ENCODE results near the gene ATP8A2.

The ATP8A2 gene

GRCh38 chr13:25967144-25967543 is 595.4 kb downstream of the ATP8A2 start:
- no peak for DNase-seq (ENCODE audit: low read depth)

- DNase-seq (ENCODE audit: low read depth): no peak
Measured at GRCh38 chr13:25971047-25971446, 599.3 kb downstream of the ATP8A2 start.

DNA sequence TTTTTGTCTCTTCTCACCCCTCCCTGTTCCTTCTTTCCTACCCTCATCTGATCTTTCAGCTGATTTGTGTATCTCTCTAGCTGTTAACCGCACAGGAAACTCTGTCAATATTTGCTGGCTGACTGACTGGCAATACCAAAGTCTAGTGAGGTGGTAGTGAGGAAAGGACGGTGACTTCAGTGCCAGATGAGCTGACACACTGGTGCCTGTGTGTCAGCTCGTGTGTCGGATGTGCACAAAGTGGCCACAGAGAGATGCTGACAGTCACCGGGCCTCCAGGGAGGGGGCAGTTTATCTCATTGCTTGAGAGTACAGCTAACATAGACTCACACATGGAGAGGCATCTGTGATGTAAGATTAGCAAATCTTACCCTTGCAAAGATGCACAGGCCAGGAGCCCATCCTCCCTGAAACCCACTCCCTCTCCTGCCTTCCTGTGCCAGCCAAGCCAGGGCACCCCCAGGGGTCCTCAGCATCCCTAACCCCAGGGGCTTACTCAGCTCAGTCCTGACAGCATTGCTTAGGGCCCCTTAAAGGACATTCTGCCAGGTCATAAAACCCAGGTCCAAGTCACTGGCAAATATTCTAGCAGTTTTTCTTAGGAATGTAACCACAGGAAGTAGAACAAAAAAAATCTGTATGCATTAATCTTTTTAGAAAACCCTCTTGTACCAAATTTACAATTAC is 599.8 kb downstream of the ATP8A2 start:
- no peak for DNase-seq (ENCODE audit: low read depth)

DNA sequence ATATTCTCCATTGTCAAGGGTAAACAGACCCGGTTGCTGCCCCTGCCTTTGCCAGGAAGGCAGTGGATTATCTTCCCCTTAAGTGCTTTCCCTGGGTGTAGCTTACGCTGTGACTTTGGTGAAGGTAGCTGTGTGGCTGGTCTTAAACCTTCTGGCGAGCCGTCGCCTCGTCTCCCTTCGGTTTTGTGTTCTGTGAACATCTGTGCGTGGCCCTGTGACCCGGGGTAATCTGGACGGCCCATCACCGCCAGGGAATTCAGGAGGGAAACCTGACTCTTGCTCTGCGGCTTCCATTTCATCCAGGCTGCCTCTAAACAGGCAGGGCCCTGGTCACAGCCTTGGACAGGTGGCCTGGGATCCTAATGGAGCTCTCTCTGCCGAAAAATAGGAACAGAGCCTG is 601.3 kb downstream of the ATP8A2 start:
- no peak for DNase-seq (ENCODE audit: low read depth)

- DNase-seq (ENCODE audit: low read depth): no peak
Measured at GRCh38 chr13:25973576-25973975, 601.8 kb downstream of the ATP8A2 start.

DNA sequence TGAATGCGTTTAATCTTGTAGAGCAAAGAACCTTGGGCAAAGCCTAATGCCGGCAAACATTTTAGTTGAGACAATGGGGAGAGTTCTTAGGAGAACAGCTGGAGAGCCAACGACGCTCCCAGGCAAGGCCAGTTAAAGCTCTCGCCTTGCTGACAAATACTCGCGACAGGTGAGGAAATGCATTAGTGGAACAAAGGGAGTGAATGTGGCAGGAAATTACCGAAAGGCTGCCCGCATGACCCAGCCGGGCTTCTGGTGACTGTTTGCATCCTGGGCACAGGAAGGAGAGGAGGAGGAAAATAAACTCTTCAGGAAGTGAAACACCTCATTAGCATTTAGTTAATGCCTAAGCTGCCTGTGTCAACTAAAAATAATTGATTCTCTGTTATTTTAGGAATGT is 605.4 kb downstream of the ATP8A2 start:
- DNase-seq (ENCODE audit: low read depth): no peak

GRCh38 chr13:25977671-25978070 is 605.9 kb downstream of the ATP8A2 start:
- no peak for DNase-seq (ENCODE audit: low read depth)

GRCh38 chr13:25978961-25979360 is 607.2 kb downstream of the ATP8A2 start:
- no peak for DNase-seq (ENCODE audit: low read depth)

GRCh38 chr13:25979371-25979770 is 607.6 kb downstream of the ATP8A2 start:
- DNase-seq (ENCODE audit: low read depth): no peak

DNA sequence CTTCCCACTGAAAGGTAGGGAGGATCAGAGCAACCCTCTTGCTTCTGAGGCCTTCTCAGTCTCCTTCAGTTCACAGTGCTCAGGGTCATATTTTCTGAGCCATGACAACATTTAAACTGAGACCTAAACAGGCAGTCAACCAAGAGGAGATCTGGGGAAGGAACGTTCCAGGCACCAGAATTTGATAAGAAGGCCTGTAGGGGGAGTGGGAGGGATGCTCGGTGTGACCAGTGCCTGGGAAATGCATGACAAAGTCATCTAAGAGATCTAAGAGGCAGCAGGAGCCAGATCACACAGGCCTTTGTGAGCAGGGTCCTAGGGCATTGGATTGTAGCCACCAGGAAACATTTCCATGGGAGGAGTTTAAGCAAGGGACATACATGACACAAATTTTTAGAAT is 608.5 kb downstream of the ATP8A2 start:
- DNase-seq (ENCODE audit: low read depth): no peak

GRCh38 chr13:25981060-25981459 is 609.3 kb downstream of the ATP8A2 start:
- DNase-seq (ENCODE audit: low read depth): no peak

GRCh38 chr13:25982907-25983306 is 611.1 kb downstream of the ATP8A2 start:
- no peak for DNase-seq (ENCODE audit: low read depth)

- DNase-seq (ENCODE audit: low read depth): no peak
Measured at GRCh38 chr13:25987987-25988386, 616.2 kb downstream of the ATP8A2 start.

DNA sequence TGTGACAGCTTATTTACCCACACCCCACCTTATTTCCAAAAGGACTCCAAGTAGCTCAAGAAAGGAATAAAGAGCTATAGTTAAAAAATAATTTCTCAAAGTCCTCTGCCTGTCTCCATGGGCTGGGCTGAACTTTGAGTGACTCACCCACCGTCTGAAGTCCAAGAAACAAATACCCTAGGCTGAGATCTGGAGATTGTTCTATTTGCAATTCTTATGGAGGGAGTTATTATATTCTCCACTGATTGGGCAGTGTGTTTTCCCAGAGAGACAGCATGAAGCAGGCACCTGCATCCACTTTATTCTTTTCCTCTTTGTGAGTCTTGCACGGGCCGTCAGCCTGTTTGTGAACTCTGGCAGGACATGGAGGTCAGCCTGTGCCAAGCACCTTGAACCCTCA is 616.9 kb downstream of the ATP8A2 start:
- DNase-seq (ENCODE audit: low read depth): peak; percentile 9

- DNase-seq (ENCODE audit: low read depth): no peak
Measured at GRCh38 chr13:25990801-25991200, 619.0 kb downstream of the ATP8A2 start.

GRCh38 chr13:25992076-25992475 is 620.3 kb downstream of the ATP8A2 start:
- DNase-seq (ENCODE audit: low read depth): peak; percentile 9

DNA sequence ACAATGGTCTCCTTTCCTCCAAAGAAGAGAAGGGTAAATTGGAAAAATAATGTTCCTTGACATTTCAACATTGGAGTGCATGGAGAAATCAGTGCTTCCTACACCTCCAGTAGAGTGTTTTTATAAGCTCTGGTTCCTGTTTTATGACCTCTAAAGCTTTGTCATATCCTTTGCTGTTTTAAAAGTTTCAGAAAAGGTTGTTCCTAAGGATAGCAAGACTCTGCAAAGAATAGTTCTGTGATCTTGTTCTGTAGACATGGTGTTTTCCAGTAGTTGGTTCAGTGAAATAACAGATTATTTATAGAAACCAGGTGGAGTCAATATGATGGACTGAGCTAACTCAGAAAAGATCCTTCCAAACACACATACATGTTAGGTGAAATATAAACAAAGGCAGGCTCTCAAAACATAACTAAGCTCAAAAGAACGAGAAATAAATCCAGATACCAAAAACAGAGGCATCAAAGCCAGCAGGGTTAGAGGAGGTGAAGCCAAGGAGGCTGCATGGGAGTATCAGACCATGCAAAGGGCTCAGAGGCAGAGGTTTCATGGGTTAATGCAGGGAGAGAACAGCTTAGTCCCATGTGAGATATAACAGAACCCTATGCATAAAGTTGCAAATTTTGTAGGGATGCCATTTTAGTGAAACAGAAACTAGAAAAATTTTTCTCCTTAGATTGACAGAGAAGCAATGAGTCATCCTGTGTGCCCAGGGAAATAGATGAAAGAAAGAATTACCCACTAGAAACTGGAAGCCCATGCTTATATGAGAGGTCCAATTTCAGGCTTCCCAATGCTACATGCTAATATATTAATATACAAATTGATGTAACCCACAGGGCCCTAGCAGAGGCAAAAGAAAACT is 635.7 kb downstream of the ATP8A2 start:
- no peak for DNase-seq (ENCODE audit: low read depth)

DNA sequence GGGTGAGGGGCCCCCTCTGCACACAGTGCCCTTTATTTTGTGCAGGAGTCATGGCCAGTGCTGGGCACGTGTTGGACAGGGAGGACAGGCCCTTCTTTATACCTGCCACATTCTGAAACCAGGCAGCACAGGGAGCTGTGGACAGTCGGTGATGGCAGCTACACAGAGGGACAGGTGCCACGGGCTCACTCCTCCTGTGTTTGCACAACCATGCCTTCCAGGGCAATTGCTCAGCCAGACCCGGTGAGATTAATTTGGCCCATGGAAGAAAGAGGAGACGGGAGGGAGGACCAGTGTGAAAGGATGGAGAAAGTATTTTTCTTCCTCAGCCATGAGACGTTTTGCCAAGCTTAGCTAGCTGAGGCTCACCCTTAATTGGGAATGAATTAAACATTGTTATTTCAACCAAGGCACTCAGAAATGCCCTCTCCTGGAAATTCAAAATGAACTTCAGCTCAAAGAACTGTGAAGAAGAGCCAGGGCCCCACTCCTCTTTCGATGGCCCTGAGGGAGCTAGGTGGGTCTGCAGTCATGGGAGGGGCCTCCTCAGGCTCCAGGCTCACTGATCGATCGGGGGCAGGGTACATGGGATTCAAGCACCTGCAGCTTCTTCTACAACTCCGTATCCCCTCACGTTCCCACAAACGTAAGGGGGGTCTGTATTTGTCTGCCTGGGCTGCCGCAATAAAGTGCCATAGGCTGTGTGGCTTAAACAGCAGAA is 638.9 kb downstream of the ATP8A2 start:
- no peak for DNase-seq (ENCODE audit: low read depth)

DNA sequence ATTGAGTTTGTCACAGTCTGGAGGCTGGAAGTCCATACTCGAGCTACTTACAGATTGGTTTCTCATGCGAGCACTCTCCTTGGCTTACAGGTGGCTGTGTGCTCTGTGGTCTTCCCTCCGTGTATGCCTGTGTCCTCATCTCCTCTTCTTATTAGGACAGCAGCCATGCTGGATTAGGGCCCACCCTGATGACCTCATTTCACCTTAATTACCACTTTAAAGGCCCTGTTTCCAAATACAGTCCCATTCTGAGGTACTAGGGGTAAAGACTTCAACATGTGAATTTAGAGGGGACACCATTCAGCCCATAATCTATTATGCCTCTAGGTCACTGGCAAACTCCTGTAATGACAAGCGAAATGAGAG is 639.4 kb downstream of the ATP8A2 start:
- no peak for DNase-seq (ENCODE audit: low read depth)

DNA sequence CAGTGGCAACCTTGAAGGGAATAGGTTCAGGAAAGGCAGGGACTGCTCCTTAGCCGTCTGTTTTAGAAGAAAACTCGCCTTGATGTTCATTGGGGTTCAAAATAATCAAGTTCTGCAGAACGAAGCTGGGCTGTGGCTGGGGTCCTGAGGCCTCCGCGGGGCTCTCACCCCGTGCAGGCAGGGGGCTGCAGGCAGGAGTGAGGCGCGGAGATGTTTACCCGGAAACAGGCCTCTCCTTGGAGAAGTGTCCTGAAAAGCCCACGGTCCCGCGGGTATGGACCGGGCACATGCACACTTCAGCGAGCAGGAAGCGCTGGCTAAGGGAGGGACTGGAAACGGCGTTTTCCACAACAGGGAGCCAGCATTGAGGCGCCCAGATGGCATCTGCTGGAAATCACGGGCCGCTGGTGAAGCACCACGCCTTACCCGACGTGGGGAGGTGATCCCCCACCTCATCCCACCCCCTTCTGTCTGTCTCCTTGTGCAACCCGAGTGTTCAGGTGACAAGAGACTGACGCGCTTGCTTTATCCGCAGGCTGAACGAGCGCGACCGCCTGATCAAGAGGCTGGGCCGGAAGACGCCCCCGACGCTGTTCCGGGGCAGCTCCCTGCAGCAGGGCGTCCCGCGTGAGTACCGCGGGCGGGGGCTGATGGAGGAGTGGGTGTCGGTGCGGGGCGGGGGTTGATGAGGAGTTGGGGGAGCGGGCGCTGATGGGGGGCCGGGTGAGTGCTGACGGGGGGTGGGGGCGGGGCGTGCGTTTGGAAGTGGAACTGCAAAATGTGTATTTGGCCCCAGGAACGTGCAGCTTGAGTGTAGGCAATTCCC is 640.4 kb downstream of the ATP8A2 start:
- no peak for DNase-seq (ENCODE audit: low read depth)

DNA sequence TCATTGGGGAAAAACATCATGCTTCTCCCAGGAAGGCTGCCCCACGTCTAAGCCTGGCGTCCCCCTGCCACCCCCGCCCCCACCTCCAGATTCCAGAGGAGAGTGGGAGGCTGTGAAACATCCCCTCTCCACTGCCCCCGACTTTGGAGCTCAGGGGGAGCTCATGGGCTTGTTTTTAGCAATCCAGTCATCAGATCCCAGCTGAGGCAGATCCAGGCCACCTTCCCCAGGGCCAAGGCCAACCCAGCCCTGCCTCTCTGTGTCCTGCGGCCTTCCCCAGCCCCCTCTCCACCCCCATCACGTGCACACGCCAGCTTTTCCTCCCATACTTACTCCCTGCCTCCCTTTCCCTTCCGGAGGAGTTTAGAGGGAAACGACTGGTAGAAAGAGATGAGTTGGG is 641.2 kb downstream of the ATP8A2 start:
- no peak for DNase-seq (ENCODE audit: low read depth)

Measured in stromal cell of bone marrow (primary cell).